Prostate gland (tissue), 2 donors: ENCODE measurements around the gene NEURL1. TPM values are rescaled to one million over a fixed set of nuclear protein-coding genes. Genes with fewer than 3 reads are reported as not detected.
"Not testable (repeated sequence)": the region's sequence is repeated elsewhere in the genome, so short reads cannot be mapped to it uniquely, and the experiment has no call there.

Experiments
- DNase-seq: peaks from one replicate; pipeline ENCODE4 v3.0.0-alpha.2; 2019; ENCODE audit warnings: low spot score
- H3K27ac ChIP-seq, 2 donors: fragments of 200-600 bp; sonication (generic); 2 replicates each; pipeline ENCODE4 v1.5.1; 2017 to 2019
- H3K27me3 ChIP-seq: fragments of 200-600 bp; sonication (generic); replicated peaks from 2 replicates; pipeline ENCODE4 v1.5.1; 2019; ENCODE audit not compliant: insufficient read depth
- H3K36me3 ChIP-seq, 2 donors: fragments of 200-600 bp; sonication (generic); 1 replicate in 1 of 2; 2 replicates in 1 of 2; pipeline versions ENCODE4 v1.5.1 to v1.8.1; 2017 to 2019
- H3K4me1 ChIP-seq: fragments of 200-600 bp; sonication (generic); replicated peaks from 2 replicates; pipeline ENCODE4 v1.5.1; 2019
- H3K4me3 ChIP-seq, 2 donors: fragments of 200-600 bp; sonication (generic); 2 replicates each; pipeline ENCODE4 v1.5.1; 2017 to 2019
- H3K9me3 ChIP-seq: fragments of 200-600 bp; sonication (generic); 2 replicates; pipeline ENCODE4 v1.5.1; 2017
- POLR2A ChIP-seq: fragments of 450-650 bp; IDR thresholded peaks from one replicate; pipeline ENCODE4 v1.6.1; 2016; ENCODE audit warnings: antibody characterized with exemption, mild to moderate bottlenecking
- POLR2AphosphoS5 ChIP-seq: sonication (generic); formaldehyde crosslinking; IDR thresholded peaks from one replicate; pipeline ENCODE4 v1.6.1; 2017; ENCODE audit warnings: antibody characterized with exemption
- WGBS: methylation state at CpG from one replicate; pipeline ENCODE4 v1.1.5; 2018; 5-methylcytosine and 5-hydroxymethylcytosine counted together
- intact Hi-C: fragments of 100-400 bp; cut with DNase I; formaldehyde crosslinking; loops from one replicate; pipeline ENCODE4 v1.14.2; 2022
- total RNA-seq, 2 donors: library from RNA; depleted of rRNA; stranded (reverse); fragments of >200 nt; gene quantifications; one replicate each; pipeline ENCODE4 v1.1.0, GENCODE V29; 2016
- TF ChIP-seq, protein P1 (sequence below), 4 experiments: fragments of 200-600 bp in 2 of 4; fragments of 450-650 bp in 2 of 4; sonication (generic) in 2 of 4; IDR thresholded peaks; 1 replicate in 3 of 4; 2 replicates in 1 of 4; pipeline ENCODE4 v1.5.1; 2016 to 2019; ENCODE audit warnings: antibody characterized with exemption in 4 of 4, mild to moderate bottlenecking in 2 of 4, moderate library complexity in 2 of 4

The NEURL1 gene
- total RNA-seq, 2 donors from 2014 or later = 0.96 to 10.5 TPM

DNA sequence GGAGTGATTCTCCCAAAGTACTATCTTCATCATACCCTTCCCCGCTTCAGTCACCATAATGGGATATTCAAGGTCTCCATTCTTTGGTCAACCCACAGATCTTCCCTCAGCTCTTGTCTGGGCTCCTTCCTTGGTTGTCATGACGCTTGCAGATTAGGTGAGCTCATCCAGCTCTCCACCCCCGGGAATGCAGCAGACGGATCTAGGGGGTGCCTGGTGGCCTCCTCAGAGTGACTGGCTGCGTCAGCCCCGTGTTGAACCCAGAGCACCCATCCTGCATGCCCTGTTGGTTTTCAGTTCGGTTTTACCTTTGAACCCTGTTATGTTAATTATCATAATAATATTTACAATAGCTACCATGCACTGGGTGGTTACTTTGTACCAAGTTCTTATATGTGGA is 6.4 kb downstream of the NEURL1 start:
- H3K4me1 ChIP-seq = no peaks in the 10 kb centered on the region
- no peaks in the 10 kb centered on the region for H3K36me3 ChIP-seq
- DNase-seq = no peak
- intact Hi-C loops = no loop called here
- WGBS = 67% methylated on average over 7 of the region's 7 CpGs
- no peak overlapping the region for H3K4me3 ChIP-seq
- H3K27ac ChIP-seq = no peak overlapping the region
- no peaks in the 10 kb centered on the region for H3K9me3 ChIP-seq
- TF ChIP-seq, protein P1, sequence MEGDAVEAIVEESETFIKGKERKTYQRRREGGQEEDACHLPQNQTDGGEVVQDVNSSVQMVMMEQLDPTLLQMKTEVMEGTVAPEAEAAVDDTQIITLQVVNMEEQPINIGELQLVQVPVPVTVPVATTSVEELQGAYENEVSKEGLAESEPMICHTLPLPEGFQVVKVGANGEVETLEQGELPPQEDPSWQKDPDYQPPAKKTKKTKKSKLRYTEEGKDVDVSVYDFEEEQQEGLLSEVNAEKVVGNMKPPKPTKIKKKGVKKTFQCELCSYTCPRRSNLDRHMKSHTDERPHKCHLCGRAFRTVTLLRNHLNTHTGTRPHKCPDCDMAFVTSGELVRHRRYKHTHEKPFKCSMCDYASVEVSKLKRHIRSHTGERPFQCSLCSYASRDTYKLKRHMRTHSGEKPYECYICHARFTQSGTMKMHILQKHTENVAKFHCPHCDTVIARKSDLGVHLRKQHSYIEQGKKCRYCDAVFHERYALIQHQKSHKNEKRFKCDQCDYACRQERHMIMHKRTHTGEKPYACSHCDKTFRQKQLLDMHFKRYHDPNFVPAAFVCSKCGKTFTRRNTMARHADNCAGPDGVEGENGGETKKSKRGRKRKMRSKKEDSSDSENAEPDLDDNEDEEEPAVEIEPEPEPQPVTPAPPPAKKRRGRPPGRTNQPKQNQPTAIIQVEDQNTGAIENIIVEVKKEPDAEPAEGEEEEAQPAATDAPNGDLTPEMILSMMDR (IDR thresholded peaks at IDR 0.05) = no peak
- TF ChIP-seq POLR2AphosphoS5 (no peak), POLR2A (no peak)
- no peaks in the 10 kb centered on the region for H3K27me3 ChIP-seq

DNA sequence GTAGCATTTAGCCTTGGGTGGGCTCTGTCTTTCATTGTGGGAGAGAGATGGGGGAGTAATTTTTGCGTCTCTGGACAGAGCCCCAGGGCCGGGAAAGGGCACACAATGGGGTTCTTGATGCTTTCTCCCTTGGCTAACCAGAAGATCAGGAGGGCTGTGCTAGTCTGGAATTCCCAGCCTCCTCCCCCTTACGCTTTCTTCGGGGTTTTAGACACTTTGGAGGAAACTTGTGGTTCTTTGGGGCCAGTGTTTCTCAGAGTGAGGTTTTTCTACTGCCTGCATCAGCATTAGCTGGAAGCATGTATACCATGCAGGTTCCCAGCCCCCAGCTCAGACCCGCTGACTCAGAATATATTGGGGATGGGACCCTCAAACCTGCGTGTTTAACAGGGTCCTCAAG is 7.0 kb downstream of the NEURL1 start:
- H3K27ac ChIP-seq = no peak overlapping the region
- WGBS = 73% methylated on average over 6 of the region's 6 CpGs
- H3K36me3 ChIP-seq = no peaks in the 10 kb centered on the region
- H3K9me3 ChIP-seq = no peaks in the 10 kb centered on the region
- no peak for DNase-seq
- no peak overlapping the region for H3K4me3 ChIP-seq
- TF ChIP-seq, protein P1 (IDR thresholded peaks at IDR 0.05) = no peak
- TF ChIP-seq POLR2AphosphoS5 (no peak), POLR2A (no peak)
- intact Hi-C loops = no loop called here
- no peaks in the 10 kb centered on the region for H3K4me1 ChIP-seq
- no peaks in the 10 kb centered on the region for H3K27me3 ChIP-seq

- Histone ChIP-seq H3K4me1 (no peaks in the 10 kb centered on the region), H3K4me3 (no peak overlapping the region), H3K27ac (no peak overlapping the region), H3K27me3 (no peaks in the 10 kb centered on the region), H3K36me3 (no peaks in the 10 kb centered on the region), H3K9me3 (no peaks in the 10 kb centered on the region)
- DNase-seq = no peak
- WGBS = 93% methylated on average over 3 of the region's 3 CpGs
- TF ChIP-seq POLR2A = no peak
- no peak for TF ChIP-seq POLR2AphosphoS5
- TF ChIP-seq, protein P1 (IDR thresholded peaks at IDR 0.05) = no peak
- intact Hi-C loops = no loop called here
These were observed 7.7 kb downstream of the NEURL1 start for GRCh38 chr10:103501186-103501585.

DNA sequence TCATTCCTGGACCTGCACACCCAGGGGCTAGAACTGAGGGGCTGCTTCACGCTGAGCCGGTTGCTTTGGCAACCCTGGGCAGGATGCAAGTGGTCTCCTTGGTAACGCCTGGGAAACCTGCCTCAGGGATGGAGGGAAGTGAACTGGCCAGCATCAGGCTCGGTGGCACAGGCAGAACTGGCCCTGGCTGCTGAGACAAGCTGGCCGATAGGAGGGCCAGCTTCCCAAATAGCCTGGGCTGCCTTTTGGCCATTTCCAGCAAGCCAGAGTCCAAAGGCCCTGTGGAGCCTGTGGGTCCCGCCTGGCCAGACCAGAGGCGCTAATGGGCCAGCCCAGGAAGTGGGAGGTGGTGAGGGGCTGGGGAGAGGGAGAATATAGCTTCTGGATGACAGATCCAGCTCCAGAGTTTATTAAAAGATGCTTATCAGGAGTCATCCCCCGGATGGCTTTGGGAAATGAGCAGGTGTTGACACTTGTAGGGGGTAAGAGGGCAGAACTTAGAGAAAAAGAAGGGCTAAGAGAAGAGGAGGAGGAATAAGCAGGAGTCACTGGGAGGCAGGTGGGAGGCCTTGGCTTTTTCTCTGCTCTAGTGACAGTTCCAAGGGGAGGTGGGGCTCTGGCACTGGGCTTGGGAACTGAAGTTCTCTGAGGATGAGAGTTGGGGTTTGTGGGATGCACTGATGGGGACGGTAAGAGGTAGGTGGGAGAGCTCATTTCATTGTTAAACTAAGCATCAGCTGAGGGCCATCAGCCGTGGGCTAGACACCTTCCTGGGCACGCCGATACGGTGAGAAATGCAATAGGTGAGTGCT is 9.6 kb downstream of the NEURL1 start:
- H3K4me1 ChIP-seq = no peaks in the 10 kb centered on the region
- no peaks in the 10 kb centered on the region for H3K9me3 ChIP-seq
- H3K4me3 ChIP-seq = no peak overlapping the region
- no peaks in the 10 kb centered on the region for H3K27me3 ChIP-seq
- no peak overlapping the region for H3K27ac ChIP-seq
- no peaks in the 10 kb centered on the region for H3K36me3 ChIP-seq
- DNase-seq = no peak
- 74% methylated on average over 12 of the region's 13 CpGs for WGBS
- intact Hi-C loops = no loop called here
- TF ChIP-seq POLR2AphosphoS5 (no peak), POLR2A (no peak)
- TF ChIP-seq, protein P1 (IDR thresholded peaks at IDR 0.05) = no peak

GRCh38 chr10:103503777-103504176 is 10.3 kb downstream of the NEURL1 start:
- H3K27ac ChIP-seq, DNase-seq, intact Hi-C loops: not testable (repeated sequence)

More at GRCh38 chr10:103503777-103504176, 10.3 kb downstream of the NEURL1 start:
- H3K4me3 ChIP-seq, H3K4me1 ChIP-seq, H3K36me3 ChIP-seq, H3K27me3 ChIP-seq, H3K9me3 ChIP-seq: not testable (repeated sequence)
- 90% methylated on average over 6 of the region's 6 CpGs for WGBS
